RWPE2 (cell line): ENCODE measurements around the gene FBF1.

Experiments
- ATAC-seq: fragments of 200-7000 bp; cut with Tn5 transposase; 3 replicates; pipeline ENCODE4 v1.9.1; 2021; ENCODE audit warnings: low read depth
- DNase-seq: peaks from one replicate; pipeline ENCODE4 v3.0.0-alpha.2; 2020; ENCODE audit warnings: low spot score
- H3K27ac ChIP-seq: fragments of 450-650 bp; 2 replicates; pipeline ENCODE4 v1.5.1; 2017; ENCODE audit warnings: mild to moderate bottlenecking; ENCODE audit not compliant: poor library complexity, severe bottlenecking
- H3K27me3 ChIP-seq: fragments of 250-450 bp; sonication (Bioruptor Pico); 2 replicates; pipeline ENCODE4 v1.5.1; 2021; ENCODE audit warnings: mild to moderate bottlenecking, moderate library complexity; ENCODE audit not compliant: insufficient read depth, poor library complexity, severe bottlenecking
- H3K36me3 ChIP-seq: fragments of 250-450 bp; sonication (Bioruptor Pico); 2 replicates; pipeline ENCODE4 v1.5.1; 2020; ENCODE audit warnings: low read depth, mild to moderate bottlenecking, moderate library complexity
- H3K4me1 ChIP-seq: fragments of 250-450 bp; sonication (Bioruptor Pico); 2 replicates; pipeline ENCODE4 v1.5.1; 2021; ENCODE audit warnings: mild to moderate bottlenecking, moderate library complexity; ENCODE audit not compliant: insufficient read depth, poor library complexity, severe bottlenecking
- H3K4me3 ChIP-seq: fragments of 250-450 bp; sonication (Bioruptor Pico); 2 replicates; pipeline ENCODE4 v1.5.1; 2021; ENCODE audit warnings: mild to moderate bottlenecking, moderate library complexity; ENCODE audit not compliant: severe bottlenecking
- H3K9me3 ChIP-seq: fragments of 250-450 bp; sonication (Bioruptor Pico); 2 replicates; pipeline ENCODE4 v1.5.1; 2021; ENCODE audit warnings: mild to moderate bottlenecking, moderate library complexity; ENCODE audit not compliant: severe bottlenecking
- CTCF ChIP-seq: fragments of 450-650 bp; IDR thresholded peaks from one replicate; pipeline ENCODE4 v1.5.1; 2017; ENCODE audit warnings: mild to moderate bottlenecking, moderate library complexity; ENCODE audit not compliant: poor library complexity, severe bottlenecking

Gene FBF1

GRCh38 chr17:75885431-75885830 is 55.4 kb downstream of the FBF1 start:
- DNase-seq (no peak), ATAC-seq (no peak)
- no peaks in the 10 kb centered on the region for H3K4me1 ChIP-seq
- H3K27ac ChIP-seq = no peak overlapping the region
- H3K36me3 ChIP-seq = peaks cover 9% of the 10 kb centered on the region; the same call in 1 of the 2 replicates
- no peaks in the 10 kb centered on the region for H3K9me3 ChIP-seq
- no peaks in the 10 kb centered on the region for H3K27me3 ChIP-seq
- no peak overlapping the region for H3K4me3 ChIP-seq
- no peak for TF ChIP-seq CTCF

- Histone ChIP-seq H3K9me3 (no peaks in the 10 kb centered on the region), H3K27ac (no peak overlapping the region), H3K4me3 (no peak overlapping the region), H3K36me3 (no peaks in the 10 kb centered on the region), H3K4me1 (peaks cover under 1% of the 10 kb centered on the region), H3K27me3 (no peaks in the 10 kb centered on the region)
- TF ChIP-seq CTCF = no peak
- DNase-seq (no peak), ATAC-seq (no peak)
Measured at GRCh38 chr17:75881678-75882454, 59.0 kb downstream of the FBF1 start.

- Histone ChIP-seq H3K4me3 (no peak overlapping the region), H3K9me3 (no peaks in the 10 kb centered on the region), H3K27ac (no peak overlapping the region), H3K27me3 (no peaks in the 10 kb centered on the region), H3K36me3 (peaks cover 4% of the 10 kb centered on the region; the same call in 1 of the 2 replicates), H3K4me1 (peaks cover 15% of the 10 kb centered on the region)
- ATAC-seq = no peak
- no peak for DNase-seq
- TF ChIP-seq CTCF = no peak
Measured at GRCh38 chr17:75880266-75880665, 60.6 kb downstream of the FBF1 start.

- DNase-seq (peak; percentile 74), ATAC-seq (peak; percentile 35)
- Histone ChIP-seq H3K4me1 (peaks cover 18% of the 10 kb centered on the region), H3K27ac (peak within 1 kb of the TSS; percentile 96), H3K9me3 (no peaks in the 10 kb centered on the region), H3K27me3 (no peaks in the 10 kb centered on the region), H3K36me3 (peaks cover 18% of the 10 kb centered on the region), H3K4me3 (peak within 1 kb of the TSS; percentile 49)
- TF ChIP-seq CTCF = peak; percentile 6
Measured at GRCh38 chr17:75878174-75878998, 62.5 kb downstream of the FBF1 start, which contains the start of gene TRIM47. Gene TRIM47, minus strand, starts transcription at chr17:75878581. Its CDS starts 33 bp downstream, at chr17:75878548.
